AG10803 (cell line): ENCODE measurements around the gene SYTL4.
"Not testable (repeated sequence)": the region's sequence is repeated elsewhere in the genome, so short reads cannot be mapped to it uniquely, and the experiment has no call there.

Experiments used
- DNase-seq: peaks from one replicate; pipeline ENCODE4 v3.0.0; 2010; ENCODE audit warnings: low read depth
- H3K4me3 ChIP-seq: 2 replicates; pipeline ENCODE4 v1.5.1; 2011; ENCODE audit warnings: mild to moderate bottlenecking, low read length, control low read depth
- CTCF ChIP-seq: conservative IDR thresholded peaks from 2 replicates; pipeline ENCODE4 v1.5.1; 2011; ENCODE audit warnings: mild to moderate bottlenecking, low read length, control low read depth, inconsistent platforms

SYTL4 gene

DNA sequence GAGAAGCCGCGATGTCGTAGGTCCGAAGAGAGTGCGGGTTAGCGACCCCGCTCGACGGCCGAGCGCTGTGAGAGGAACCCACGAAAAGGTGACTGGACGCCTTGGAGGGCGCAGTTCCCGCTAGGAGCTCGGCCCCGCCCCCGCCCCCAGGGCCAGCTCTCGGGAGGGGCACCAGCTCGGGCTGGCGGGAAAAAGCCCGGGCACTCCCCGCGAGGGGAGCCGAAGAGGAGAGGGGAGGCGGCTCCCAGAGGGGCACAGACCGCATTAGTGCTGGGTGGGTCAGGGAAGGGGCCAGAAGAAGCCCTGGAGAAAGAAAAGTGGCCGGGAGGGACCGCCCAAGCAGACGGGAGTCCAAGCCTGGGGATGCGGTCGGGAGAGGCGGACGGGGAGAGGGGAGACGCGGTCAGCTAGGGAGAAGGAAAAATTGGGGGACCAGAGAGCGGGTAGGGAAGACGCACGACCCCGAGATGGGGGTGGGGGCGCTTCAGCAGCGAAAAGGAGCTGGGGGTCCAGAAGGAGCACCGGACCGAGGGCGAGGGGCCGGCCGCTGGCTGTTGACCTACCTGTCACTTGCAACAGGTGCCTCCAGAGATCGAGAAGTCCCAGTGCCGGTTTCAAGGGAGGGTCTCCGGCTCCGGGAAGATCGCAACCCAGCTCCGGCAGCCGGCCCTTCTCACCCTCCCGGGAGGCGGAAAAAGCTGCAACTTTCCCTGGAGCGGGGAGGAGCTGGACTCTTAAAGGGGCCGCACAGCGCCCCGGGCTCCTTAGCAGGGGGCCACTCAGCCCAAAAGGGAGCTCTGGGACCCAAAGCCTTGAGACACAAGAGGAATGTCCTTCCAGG is at the start of gene SYTL4:
Gene SYTL4 (minus strand): TSS at position 681 of the 841 bp plus-strand sequence. CDS start 30,084 bp downstream, outside the sequence.
- peak within 1 kb of the TSS; percentile 69 for H3K4me3 ChIP-seq
- TF ChIP-seq CTCF, result no peak
- no peak for DNase-seq

DNA sequence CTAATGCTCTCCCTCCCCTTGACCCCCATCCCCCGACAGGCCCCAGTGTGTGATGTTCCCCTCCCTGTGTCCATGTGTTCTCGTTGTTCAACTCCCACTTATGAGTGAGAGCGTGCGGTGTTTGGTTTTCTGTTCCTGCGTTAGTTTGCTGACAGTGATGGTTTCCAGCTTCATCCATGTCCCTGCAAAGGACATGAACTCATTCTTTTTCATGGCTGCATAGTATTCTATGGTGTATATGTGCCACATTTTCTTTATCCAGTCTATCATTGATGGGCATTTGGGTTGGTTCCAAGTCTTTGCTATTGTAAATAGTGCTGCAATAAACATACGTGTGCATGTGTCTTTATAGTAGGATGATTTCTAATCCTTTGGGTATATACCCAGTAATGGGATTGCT is 37.5 kb upstream of the SYTL4 start:
- not testable (repeated sequence) for DNase-seq, H3K4me3 ChIP-seq

DNA sequence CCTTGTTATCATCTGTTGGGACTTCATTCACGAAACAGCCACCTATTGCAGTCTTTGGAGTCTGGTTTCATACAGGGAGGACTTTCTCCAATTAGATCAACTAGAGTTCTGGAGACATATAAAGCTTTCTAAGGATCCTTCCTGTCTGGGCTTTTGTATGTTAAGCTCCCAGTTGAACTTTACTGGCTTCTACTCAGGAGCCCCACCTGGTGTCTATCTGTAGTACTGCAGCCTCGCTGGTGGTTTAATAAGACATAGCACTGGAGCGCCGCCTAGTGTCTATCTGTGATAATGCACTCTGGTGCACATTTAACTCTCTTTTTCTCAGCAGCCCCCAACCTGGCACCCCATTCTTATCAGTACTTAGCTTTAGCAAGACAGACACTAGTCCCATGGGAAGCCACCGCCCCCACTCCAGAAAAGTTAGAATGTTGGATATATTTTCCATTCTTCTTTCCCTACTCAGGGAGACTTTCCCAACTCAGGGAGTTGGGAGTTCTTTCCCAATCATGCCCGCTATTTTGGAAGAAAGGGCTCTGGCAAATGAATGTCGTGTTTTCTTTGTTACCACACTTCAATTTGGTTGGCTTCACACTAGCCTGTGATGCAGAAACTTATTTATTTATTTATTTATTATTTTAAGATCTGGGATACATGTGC is 36.9 kb upstream of the SYTL4 start:
- H3K4me3 ChIP-seq, result no peak overlapping the region
- TF ChIP-seq CTCF, result peak; percentile 98
- DNase-seq, result peak; percentile 45

- H3K4me3 ChIP-seq, result no peak overlapping the region
- no peak for DNase-seq
- TF ChIP-seq CTCF, result no peak
These were observed 19.0 kb upstream of the SYTL4 start for GRCh38 chrX:100750883-100751282.

GRCh38 chrX:100748108-100748507 is 16.2 kb upstream of the SYTL4 start:
- DNase-seq, result no peak
- TF ChIP-seq CTCF, result no peak

GRCh38 chrX:100747703-100748102 is 15.8 kb upstream of the SYTL4 start:
- no peak for DNase-seq
- no peak overlapping the region for H3K4me3 ChIP-seq
- no peak for TF ChIP-seq CTCF

More at GRCh38 chrX:100748108-100748507, 16.2 kb upstream of the SYTL4 start:
- no peak overlapping the region for H3K4me3 ChIP-seq

GRCh38 chrX:100747090-100747489 is 15.2 kb upstream of the SYTL4 start:
- no peak for DNase-seq
- no peak overlapping the region for H3K4me3 ChIP-seq
- no peak for TF ChIP-seq CTCF
